ENCODE results near the gene COX6A2. TPM values are rescaled to one million over a fixed set of nuclear protein-coding genes. Genes with fewer than 3 reads are reported as not detected.

Gene COX6A2
- total and polyA plus RNA-seq, 5 experiments from 2014 or later: not detected

GRCh38 chr16:31461201-31461920, 33.2 kb upstream of the COX6A2 start:
- peaks cover 11 to 41% (median 28%) of the 10 kb centered on the region in 4 donors for H3K4me1 Mint-ChIP-seq
- no peaks in the 10 kb centered on the region for H3K27me3 Mint-ChIP-seq
- ATAC-seq (no peak), DNase-seq (no peak)
- peaks cover 0 to 29% (median 3%) of the 10 kb centered on the region in 3 donors for H3K36me3 Mint-ChIP-seq
- peaks cover 0 to 1% (median 0%) of the 10 kb centered on the region in 9 donors for H3K9me3 Mint-ChIP-seq
- peak overlapping the region; percentile 15 to 100 (median 56) for H3K27ac Mint-ChIP-seq
- H3K4me3 Mint-ChIP-seq: peak overlapping the region in 7 of 10 donors; percentile 1 to 51 (median 28)
- POLR2A ChIA-PET: interaction anchor here (0.6 to 3.8 kb wide), 12 partner anchors 7 to 259 kb away, joined by 3 to 51 read pairs (median 4); partner anchors contain the start of genes PYCARD, RUSF1 and TGFB1I1

- ATAC-seq: no peak
- H3K4me1 Mint-ChIP-seq: peaks cover 13 to 48% (median 33%) of the 10 kb centered on the region in 4 donors
- POLR2A ChIA-PET: interaction anchor here (0.6 to 4.1 kb wide), 18 partner anchors 8 to 558 kb away, joined by 3 to 51 read pairs (median 6); partner anchors contain the start of genes FUS, KAT8, PYCARD and RUSF1
- no peaks in the 10 kb centered on the region for H3K27me3 Mint-ChIP-seq
- peaks cover 0 to 1% (median 0%) of the 10 kb centered on the region in 9 donors for H3K9me3 Mint-ChIP-seq
- DNase-seq: peak in 3 of 10 donors; percentile 43 to 48 (median 44)
- H3K36me3 Mint-ChIP-seq: peaks cover 0 to 25% (median 3%) of the 10 kb centered on the region in 3 donors
- peak overlapping the region in 9 of 10 donors; percentile 51 to 100 (median 97) for H3K27ac Mint-ChIP-seq
- H3K4me3 Mint-ChIP-seq: peak overlapping the region; percentile 82 to 97 (median 93)
These were observed 32.4 kb upstream of the COX6A2 start for GRCh38 chr16:31460582-31461002.

GRCh38 chr16:31459687-31460581, 31.8 kb upstream of the COX6A2 start:
- Mint-ChIP-seq H3K36me3 (peaks cover 0 to 19% (median 3%) of the 10 kb centered on the region in 3 donors), H3K27me3 (no peaks in the 10 kb centered on the region), H3K27ac (peak overlapping the region; percentile 92 to 100 (median 98)), H3K9me3 (peaks cover 0 to 1% (median 0%) of the 10 kb centered on the region in 9 donors), H3K4me3 (peak overlapping the region; percentile 90 to 97 (median 93)), H3K4me1 (peaks cover 16 to 52% (median 40%) of the 10 kb centered on the region in 4 donors)
- DNase-seq (peak in 9 of 10 donors; percentile 99 to 100 (median 100)), ATAC-seq (peak; percentile 73 to 78)
- POLR2A ChIA-PET: interaction anchor here (0.6 to 4.1 kb wide), 31 partner anchors 8 to 764 kb away, joined by 3 to 51 read pairs (median 4); partner anchors contain the start of genes FUS, KAT8, PYCARD and RUSF1

GRCh38 chr16:31458844-31459686, 30.9 kb upstream of the COX6A2 start, which contains the start of gene ARMC5:
ARMC5 (plus strand) TSS chr16:31459501; CDS start chr16:31459525, 24 bp downstream.
- H3K4me3 Mint-ChIP-seq: peak within 1 kb of the TSS; percentile 90 to 97 (median 93)
- H3K27me3 Mint-ChIP-seq: no peaks in the 10 kb centered on the region
- H3K27ac Mint-ChIP-seq: peak within 1 kb of the TSS; percentile 92 to 100 (median 98)
- POLR2A ChIA-PET: interaction anchor here (0.6 to 4.1 kb wide), 27 partner anchors 9 to 763 kb away, joined by 3 to 51 read pairs (median 6); partner anchors contain the start of genes FUS, KAT8, PYCARD and RUSF1
- DNase-seq (peak; percentile 90 to 99 (median 96)), ATAC-seq (peak; percentile 71 to 76)
- H3K9me3 Mint-ChIP-seq: peaks cover 0 to 1% (median 0%) of the 10 kb centered on the region in 9 donors
- H3K36me3 Mint-ChIP-seq: peaks cover 0 to 14% (median 3%) of the 10 kb centered on the region in 3 donors
- H3K4me1 Mint-ChIP-seq: peaks cover 16 to 54% (median 42%) of the 10 kb centered on the region in 4 donors

- H3K9me3 Mint-ChIP-seq: peaks cover 0 to 1% (median 0%) of the 10 kb centered on the region in 9 donors
- H3K4me3 Mint-ChIP-seq: peak overlapping the region; percentile 90 to 97 (median 93)
- DNase-seq: peak; percentile 39 to 77 (median 60)
- ATAC-seq: peak; percentile 21 to 29
- H3K4me1 Mint-ChIP-seq: peaks cover 19 to 61% (median 48%) of the 10 kb centered on the region in 4 donors
- no peaks in the 10 kb centered on the region for H3K27me3 Mint-ChIP-seq
- peak overlapping the region; percentile 80 to 100 (median 98) for H3K27ac Mint-ChIP-seq
- H3K36me3 Mint-ChIP-seq: peaks cover 0 to 7% (median 3%) of the 10 kb centered on the region in 3 donors
- POLR2A ChIA-PET: interaction anchor here (0.6 to 4.1 kb wide), 23 partner anchors 8 to 1650 kb away, joined by 3 to 51 read pairs (median 6); partner anchors contain the start of genes FUS, KAT8, PYCARD and RUSF1
These were observed 30.1 kb upstream of the COX6A2 start for GRCh38 chr16:31458073-31458843.

GRCh38 chr16:31456988-31457360, 28.8 kb upstream of the COX6A2 start:
- peak overlapping the region in 8 of 10 donors; percentile 44 to 96 (median 66) for H3K27ac Mint-ChIP-seq
- POLR2A ChIA-PET: interaction anchor here (2.0 to 4.1 kb wide), 6 partner anchors 13 to 416 kb away, joined by 5 to 25 read pairs (median 12); partner anchors contain the start of genes PYCARD, RUSF1 and ZNF267
- H3K27me3 Mint-ChIP-seq: no peaks in the 10 kb centered on the region
- DNase-seq (no peak), ATAC-seq (no peak)
- peak overlapping the region in 9 of 10 donors; percentile 36 to 97 (median 93) for H3K4me3 Mint-ChIP-seq
- peaks cover 19 to 65% (median 51%) of the 10 kb centered on the region in 4 donors for H3K4me1 Mint-ChIP-seq
- H3K9me3 Mint-ChIP-seq: peaks cover 0 to 1% (median 0%) of the 10 kb centered on the region in 9 donors
- no peaks in the 10 kb centered on the region for H3K36me3 Mint-ChIP-seq

- DNase-seq: peak in 2 of 10 donors; percentile 19 to 28
- Mint-ChIP-seq H3K4me1 (peaks cover 23 to 69% (median 51%) of the 10 kb centered on the region in 4 donors), H3K27me3 (no peaks in the 10 kb centered on the region), H3K4me3 (peak overlapping the region; percentile 13 to 60 (median 46)), H3K36me3 (no peaks in the 10 kb centered on the region), H3K27ac (peak overlapping the region; percentile 22 to 87 (median 64)), H3K9me3 (peaks cover 0 to 1% (median 0%) of the 10 kb centered on the region in 9 donors)
- no peak for ATAC-seq
- POLR2A ChIA-PET: interaction anchor here (0.7 to 2.3 kb wide), 7 partner anchors 16 to 418 kb away, joined by 3 to 8 read pairs (median 3); partner anchors contain the start of genes RUSF1 and ZNF267
These were observed 27.6 kb upstream of the COX6A2 start for GRCh38 chr16:31455601-31456314.

GRCh38 chr16:31453255-31454204, 25.4 kb upstream of the COX6A2 start:
- POLR2A ChIA-PET: no interaction called here
- H3K27me3 Mint-ChIP-seq: no peaks in the 10 kb centered on the region
- peaks cover 17 to 61% (median 42%) of the 10 kb centered on the region in 4 donors for H3K4me1 Mint-ChIP-seq
- no peak for DNase-seq
- H3K4me3 Mint-ChIP-seq: peak overlapping the region in 1 of 10 donors; percentile 22
- ATAC-seq: no peak
- peaks cover 0 to 1% (median 0%) of the 10 kb centered on the region in 9 donors for H3K9me3 Mint-ChIP-seq
- H3K27ac Mint-ChIP-seq: peak overlapping the region; percentile 32 to 93 (median 72)
- H3K36me3 Mint-ChIP-seq: no peaks in the 10 kb centered on the region

GRCh38 chr16:31452631-31453106, 24.5 kb upstream of the COX6A2 start:
- Mint-ChIP-seq H3K27me3 (no peaks in the 10 kb centered on the region), H3K4me3 (no peak overlapping the region), H3K36me3 (no peaks in the 10 kb centered on the region), H3K9me3 (no peaks in the 10 kb centered on the region), H3K27ac (peak overlapping the region in 8 of 10 donors; percentile 22 to 72 (median 52)), H3K4me1 (peaks cover 12 to 54% (median 35%) of the 10 kb centered on the region in 4 donors)
- POLR2A ChIA-PET: no interaction called here
- no peak for ATAC-seq
- DNase-seq: no peak
